MCF 10A (cell line): ENCODE results near the gene CLIP4. TPM values are rescaled to one million over a fixed set of nuclear protein-coding genes. Genes with fewer than 3 reads are reported as not detected.

ENCODE experiments used
- BruUV-seq: library from RNA; stranded (reverse); fragments of 400-500 nt; replicated peaks from 2 replicates; lab custom pipeline; 2021; lab: Mats Ljungman, UMichigan
- CTCF ChIA-PET: fragments of 300-600 bp; sonication (Branson Sonifier 250); formaldehyde crosslinking; extraction: SDS; loops from one replicate; lab custom pipeline; 2021; ENCODE audit warnings: antibody characterized with exemption, inconsistent platforms; lab: Yijun Ruan, JAX
- POLR2A ChIA-PET: fragments of 300-600, 350-650 bp; sonication (Branson Sonifier 250); formaldehyde crosslinking; extraction: SDS; loops from one replicate; lab custom pipeline; 2020; ENCODE audit warnings: antibody characterized with exemption, inconsistent platforms; lab: Yijun Ruan, JAX
- DNase-seq: peaks from one replicate; pipeline ENCODE4 v3.0.0-alpha.2; 2018; ENCODE audit not compliant: unreplicated experiment
- H3K27ac Mint-ChIP-seq: one replicate; pipeline ENCODE4 v1.8.0; 2022; ENCODE audit warnings: mild to moderate bottlenecking, low read depth, mixed read lengths; ENCODE audit not compliant: unreplicated experiment
- H3K27me3 Mint-ChIP-seq: one replicate; pipeline ENCODE4 v1.8.0; 2022; ENCODE audit warnings: mixed read lengths; ENCODE audit not compliant: insufficient read depth, unreplicated experiment
- H3K36me3 Mint-ChIP-seq: one replicate; pipeline ENCODE4 v1.8.0; 2022; ENCODE audit warnings: mild to moderate bottlenecking, moderate library complexity, mixed read lengths; ENCODE audit not compliant: insufficient read depth, unreplicated experiment
- H3K4me1 Mint-ChIP-seq: one replicate; pipeline ENCODE4 v1.8.0; 2022; ENCODE audit warnings: mixed read lengths; ENCODE audit not compliant: insufficient read depth, unreplicated experiment
- H3K4me3 Mint-ChIP-seq: one replicate; pipeline ENCODE4 v1.8.0; 2022; ENCODE audit warnings: mild to moderate bottlenecking, moderate library complexity, mixed read lengths; ENCODE audit not compliant: unreplicated experiment
- H3K9me3 Mint-ChIP-seq: one replicate; pipeline ENCODE4 v1.8.0; 2022; ENCODE audit warnings: mixed read lengths; ENCODE audit not compliant: unreplicated experiment
- intact Hi-C: fragments of 100-400 bp; cut with micrococcal nuclease; formaldehyde crosslinking; loops from 2 replicates; pipeline ENCODE4 v1.14.1; 2022
- total RNA-seq: library from RNA; stranded (reverse); gene quantifications from 2 replicates; pipeline ENCODE4 v1.2.3, GENCODE V29; 2022
- TF ChIP-seq, protein P1 (sequence below): fragments of 200-600 bp; IDR thresholded peaks from one replicate; pipeline ENCODE4 v1.8.0; 2022; ENCODE audit warnings: antibody characterized with exemption, mild to moderate bottlenecking; ENCODE audit not compliant: unreplicated experiment

The CLIP4 gene
- total RNA-seq, 1 experiment from 2014 or later = 77.8 TPM

- no peak for DNase-seq
- Mint-ChIP-seq H3K36me3 (peaks cover 2% of the 10 kb centered on the region), H3K27ac (no peak overlapping the region), H3K9me3 (no peaks in the 10 kb centered on the region), H3K27me3 (no peaks in the 10 kb centered on the region), H3K4me1 (no peaks in the 10 kb centered on the region), H3K4me3 (no peak overlapping the region)
- intact Hi-C loops = no loop called here
- TF ChIP-seq, protein P1, sequence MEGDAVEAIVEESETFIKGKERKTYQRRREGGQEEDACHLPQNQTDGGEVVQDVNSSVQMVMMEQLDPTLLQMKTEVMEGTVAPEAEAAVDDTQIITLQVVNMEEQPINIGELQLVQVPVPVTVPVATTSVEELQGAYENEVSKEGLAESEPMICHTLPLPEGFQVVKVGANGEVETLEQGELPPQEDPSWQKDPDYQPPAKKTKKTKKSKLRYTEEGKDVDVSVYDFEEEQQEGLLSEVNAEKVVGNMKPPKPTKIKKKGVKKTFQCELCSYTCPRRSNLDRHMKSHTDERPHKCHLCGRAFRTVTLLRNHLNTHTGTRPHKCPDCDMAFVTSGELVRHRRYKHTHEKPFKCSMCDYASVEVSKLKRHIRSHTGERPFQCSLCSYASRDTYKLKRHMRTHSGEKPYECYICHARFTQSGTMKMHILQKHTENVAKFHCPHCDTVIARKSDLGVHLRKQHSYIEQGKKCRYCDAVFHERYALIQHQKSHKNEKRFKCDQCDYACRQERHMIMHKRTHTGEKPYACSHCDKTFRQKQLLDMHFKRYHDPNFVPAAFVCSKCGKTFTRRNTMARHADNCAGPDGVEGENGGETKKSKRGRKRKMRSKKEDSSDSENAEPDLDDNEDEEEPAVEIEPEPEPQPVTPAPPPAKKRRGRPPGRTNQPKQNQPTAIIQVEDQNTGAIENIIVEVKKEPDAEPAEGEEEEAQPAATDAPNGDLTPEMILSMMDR = no peak
- BruUV-seq = no TSS peak
- CTCF ChIA-PET = interaction anchor here (0.7 kb wide), 1 partner anchor 205 kb away, joined by 3 read pairs; no protein-coding TSS in a partner anchor
- POLR2A ChIA-PET = no interaction called here
Observed at GRCh38 chr2:29216609-29216909, 101.3 kb downstream of the CLIP4 start.

DNA sequence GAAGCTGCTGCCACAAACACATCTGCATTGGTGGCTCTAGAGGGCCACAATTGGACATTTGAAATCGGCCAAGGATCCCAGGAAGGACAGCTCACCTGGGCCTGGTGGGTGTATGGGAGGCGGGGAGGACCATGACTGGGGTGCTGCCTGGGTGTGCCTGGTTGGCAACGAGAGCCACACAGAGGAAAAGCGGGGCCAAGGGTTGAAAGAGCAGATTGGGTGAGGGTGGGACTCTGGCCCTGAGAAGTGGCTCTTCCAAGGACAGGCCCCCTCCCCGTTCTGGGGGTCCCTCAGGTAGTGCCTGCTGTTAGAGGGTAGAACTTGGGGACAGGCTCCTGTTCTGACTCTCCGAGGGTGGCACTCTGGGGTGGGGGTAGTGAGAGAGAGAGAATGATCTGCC is 102.9 kb downstream of the CLIP4 start:
- no peaks in the 10 kb centered on the region for H3K9me3 Mint-ChIP-seq
- TF ChIP-seq, protein P1 = no peak
- no peak overlapping the region for H3K4me3 Mint-ChIP-seq

GRCh38 chr2:29218550-29219125 is 103.4 kb downstream of the CLIP4 start:
- Mint-ChIP-seq H3K27me3 (no peaks in the 10 kb centered on the region), H3K4me3 (no peak overlapping the region), H3K36me3 (peaks cover 2% of the 10 kb centered on the region), H3K27ac (no peak overlapping the region), H3K9me3 (no peaks in the 10 kb centered on the region), H3K4me1 (peaks cover 16% of the 10 kb centered on the region)
- CTCF ChIA-PET = interaction anchor here (1.6 kb wide), 1 partner anchor 10 kb away, joined by 5 read pairs; no protein-coding TSS in a partner anchor
- intact Hi-C loops = no loop called here
- POLR2A ChIA-PET = no interaction called here
- DNase-seq = no peak
- TF ChIP-seq, protein P1 = no peak
- no TSS peak for BruUV-seq

More for the DNA sequence above, 102.9 kb downstream of the CLIP4 start:
- BruUV-seq = no TSS peak
- intact Hi-C loops = no loop called here
- peaks cover 11% of the 10 kb centered on the region for H3K4me1 Mint-ChIP-seq
- H3K27ac Mint-ChIP-seq = no peak overlapping the region
- CTCF ChIA-PET = no interaction called here
- H3K27me3 Mint-ChIP-seq = no peaks in the 10 kb centered on the region
- POLR2A ChIA-PET = interaction anchor here (0.5 kb wide), 1 partner anchor 252 kb away, joined by 4 read pairs; no protein-coding TSS in a partner anchor
- no peak for DNase-seq
- no peaks in the 10 kb centered on the region for H3K36me3 Mint-ChIP-seq

DNA sequence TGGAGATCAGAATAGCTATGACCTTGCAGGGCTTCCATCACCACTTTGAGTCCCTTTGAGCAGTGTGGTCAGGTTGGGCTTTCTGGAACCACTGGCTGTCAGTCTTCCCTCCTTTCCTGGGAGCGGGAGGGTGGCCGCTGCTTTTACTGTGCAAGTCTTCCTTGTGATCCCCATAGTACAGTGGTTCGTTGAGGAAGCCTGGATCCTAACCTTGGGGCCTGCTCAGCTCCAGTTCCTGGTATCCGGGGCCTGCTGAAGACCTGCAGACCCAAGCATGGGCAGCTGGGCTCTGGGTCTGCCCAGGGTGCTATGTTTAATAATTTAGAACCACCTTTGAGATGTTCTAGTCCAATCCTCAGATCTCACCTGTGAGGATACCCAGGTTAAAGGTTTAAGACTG is 104.2 kb downstream of the CLIP4 start:
- Mint-ChIP-seq H3K9me3 (no peaks in the 10 kb centered on the region), H3K27me3 (no peaks in the 10 kb centered on the region), H3K4me3 (no peak overlapping the region), H3K4me1 (peaks cover 24% of the 10 kb centered on the region), H3K36me3 (peaks cover 7% of the 10 kb centered on the region), H3K27ac (no peak overlapping the region)
- intact Hi-C loops = no loop called here
- BruUV-seq = no TSS peak
- ChIA-PET POLR2A (no interaction called here), CTCF (interaction anchor here (1.6 kb wide), 1 partner anchor 11 kb away, joined by 5 read pairs; no protein-coding TSS in a partner anchor)
- TF ChIP-seq, protein P1 = no peak
- DNase-seq = no peak
